ENCODE results near the gene NCAPG2. TPM values are rescaled to one million over a fixed set of nuclear protein-coding genes. Genes with fewer than 3 reads are reported as not detected.
"Not testable (repeated sequence)": the region's sequence is repeated elsewhere in the genome, so short reads cannot be mapped to it uniquely, and the experiment has no call there.

The NCAPG2 gene
- polyA plus RNA-seq, 3 donors from 2014 or later: 3.5 to 7.9 (median 5.7) TPM

GRCh38 chr7:158716802-158717201, 12.2 kb upstream of the NCAPG2 start:
- H3K36me3 Mint-ChIP-seq: no peaks in the 10 kb centered on the region
- H3K27me3 Mint-ChIP-seq (ENCODE audit: low read depth in 3 of 3): peaks cover 3 to 14% (median 4%) of the 10 kb centered on the region in 3 donors
- H3K4me3 Mint-ChIP-seq: no peak overlapping the region
- no peak overlapping the region for H3K27ac Mint-ChIP-seq
- H3K4me1 Mint-ChIP-seq: peaks cover 12 to 15% of the 10 kb centered on the region in 2 donors
- H3K9me3 Mint-ChIP-seq: peaks cover 0 to 5% (median 0%) of the 10 kb centered on the region in 6 donors
- no peak for DNase-seq

GRCh38 chr7:158710651-158711102, 6.1 kb upstream of the NCAPG2 start:
- peak; percentile 70 to 74 (median 72) for DNase-seq
- Mint-ChIP-seq H3K9me3 (peaks cover 0 to 5% (median 0%) of the 10 kb centered on the region in 6 donors), H3K27ac (peak overlapping the region in 5 of 6 donors; percentile 42 to 85 (median 83)), H3K4me1 (peaks cover 34 to 36% of the 10 kb centered on the region in 2 donors), H3K27me3 (ENCODE audit: low read depth in 3 of 3) (peaks cover 0 to 15% (median 13%) of the 10 kb centered on the region in 3 donors), H3K4me3 (peak overlapping the region in 4 of 5 donors; percentile 67 to 85 (median 70)), H3K36me3 (no peaks in the 10 kb centered on the region)

- H3K4me1 Mint-ChIP-seq: peaks cover 39 to 41% of the 10 kb centered on the region in 2 donors
- H3K27me3 Mint-ChIP-seq (ENCODE audit: low read depth in 3 of 3): peaks cover 4 to 15% (median 13%) of the 10 kb centered on the region in 3 donors
- no peak overlapping the region for H3K4me3 Mint-ChIP-seq
- H3K9me3 Mint-ChIP-seq: peaks cover 0 to 5% (median 0%) of the 10 kb centered on the region in 6 donors
- no peak for DNase-seq
- no peaks in the 10 kb centered on the region for H3K36me3 Mint-ChIP-seq
- no peak overlapping the region for H3K27ac Mint-ChIP-seq
Measured at GRCh38 chr7:158707610-158708009, 3.0 kb upstream of the NCAPG2 start.

- Mint-ChIP-seq H3K27ac (peak overlapping the region in 2 of 6 donors; percentile 15 to 59), H3K4me1 (peaks cover 33 to 34% of the 10 kb centered on the region in 2 donors), H3K9me3 (peaks cover 0 to under 1% (median 0%) of the 10 kb centered on the region in 6 donors), H3K27me3 (ENCODE audit: low read depth in 3 of 3) (peaks cover 4 to 12% (median 6%) of the 10 kb centered on the region in 3 donors), H3K4me3 (peak overlapping the region in 4 of 5 donors; percentile 69 to 88 (median 80)), H3K36me3 (no peaks in the 10 kb centered on the region)
- no peak for DNase-seq
Measured at GRCh38 chr7:158706710-158707590, 2.3 kb upstream of the NCAPG2 start.

- peaks cover 0 to 2% (median 0%) of the 10 kb centered on the region in 3 donors for H3K36me3 Mint-ChIP-seq
- peak overlapping the region in 5 of 6 donors; percentile 15 to 78 (median 59) for H3K27ac Mint-ChIP-seq
Measured at GRCh38 chr7:158706273-158706704, 1.7 kb upstream of the NCAPG2 start.

DNA sequence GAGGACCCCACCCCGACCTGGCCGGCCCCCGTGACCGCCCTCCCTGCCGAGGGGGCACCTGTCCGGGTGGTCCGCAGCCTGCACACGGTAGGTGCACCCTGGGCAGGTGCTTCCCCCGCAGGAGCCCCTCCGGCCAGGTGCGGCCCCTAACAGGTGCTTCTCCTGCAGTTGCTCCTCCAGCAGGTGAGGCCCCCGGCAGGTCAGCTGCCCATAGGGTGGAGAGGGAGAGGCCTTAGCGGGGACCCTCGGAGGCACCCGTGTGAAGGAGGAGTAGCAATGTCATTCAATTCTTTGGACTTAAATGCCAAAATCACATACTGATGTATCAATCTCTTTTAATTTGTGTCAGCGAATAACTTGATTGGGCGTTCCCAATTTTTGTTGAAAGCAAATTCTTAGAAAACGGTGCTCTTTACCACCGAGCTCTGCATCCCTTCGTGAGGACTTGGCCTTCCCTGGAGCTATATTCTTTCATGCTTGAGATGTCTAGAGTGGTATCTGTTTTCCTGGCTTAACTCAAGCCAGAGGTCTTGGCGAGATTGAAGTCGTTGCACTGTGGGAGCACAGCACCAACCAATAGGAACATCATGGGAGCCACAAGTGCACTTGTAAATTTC, 738 bp upstream of the NCAPG2 start:
- Mint-ChIP-seq H3K4me3 (peak overlapping the region; percentile 74 to 88 (median 85)), H3K9me3 (no peaks in the 10 kb centered on the region), H3K36me3 (peaks cover 0 to 7% (median 3%) of the 10 kb centered on the region in 3 donors), H3K4me1 (peaks cover 21 to 22% of the 10 kb centered on the region in 2 donors), H3K27ac (peak overlapping the region; percentile 36 to 92 (median 63)), H3K27me3 (ENCODE audit: low read depth in 3 of 3) (peaks cover 0 to 4% (median 0%) of the 10 kb centered on the region in 3 donors)
- no peak for DNase-seq

More at GRCh38 chr7:158706273-158706704, 1.7 kb upstream of the NCAPG2 start:
- Mint-ChIP-seq H3K4me3 (peak overlapping the region; percentile 69 to 88 (median 85)), H3K27me3 (ENCODE audit: low read depth in 3 of 3) (peaks cover 4 to 7% (median 5%) of the 10 kb centered on the region in 3 donors), H3K4me1 (peaks cover 29 to 30% of the 10 kb centered on the region in 2 donors), H3K9me3 (no peaks in the 10 kb centered on the region)
- DNase-seq: no peak

DNA sequence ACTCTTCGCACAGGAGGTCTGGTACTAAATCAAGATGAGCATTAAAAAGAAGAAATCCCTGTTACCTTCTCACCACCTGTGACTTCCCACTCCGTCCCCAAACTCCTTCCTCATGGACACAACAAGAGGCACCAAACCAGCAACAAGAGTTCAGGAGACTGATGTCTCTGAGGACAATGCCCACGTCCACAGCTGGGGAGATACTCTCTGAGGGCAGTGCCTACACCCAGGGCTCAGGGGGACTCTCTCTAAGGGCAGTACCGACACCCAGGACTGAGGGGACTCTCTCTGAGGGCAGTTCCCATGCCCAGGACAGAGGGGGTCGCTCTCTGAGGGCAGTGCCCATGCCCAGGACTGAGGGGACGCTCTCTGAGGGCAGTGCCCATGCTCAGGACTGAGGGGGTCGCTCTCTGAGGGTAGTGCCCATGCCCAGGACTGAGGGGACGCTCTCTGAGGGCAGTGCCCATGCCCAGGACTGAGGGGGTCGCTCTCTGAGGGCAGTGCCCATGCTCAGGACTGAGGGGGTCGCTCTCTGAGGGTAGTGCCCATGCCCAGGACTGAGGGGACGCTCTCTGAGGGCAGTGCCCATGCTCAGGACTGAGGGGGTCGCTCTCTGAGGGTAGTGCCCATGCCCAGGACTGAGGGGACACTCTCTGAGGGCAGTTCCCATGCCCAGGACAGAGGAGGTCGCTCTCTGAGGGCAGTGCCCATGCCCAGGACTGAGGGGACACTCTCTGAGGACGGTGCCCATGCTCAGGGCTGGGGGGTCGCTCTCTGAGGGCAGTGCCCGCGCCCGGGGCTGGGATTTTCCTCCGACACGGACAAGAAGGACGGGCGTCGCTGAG, 703 bp downstream of the NCAPG2 start:
- not testable (repeated sequence) for DNase-seq; H3K36me3 Mint-ChIP-seq; H3K9me3 Mint-ChIP-seq; H3K27me3 Mint-ChIP-seq (ENCODE audit: low read depth in 3 of 3)
- Mint-ChIP-seq H3K4me1 (peaks cover 19 to 20% of the 10 kb centered on the region in 2 donors), H3K4me3 (peak overlapping the region; percentile 85 to 88 (median 86)), H3K27ac (peak overlapping the region; percentile 48 to 81 (median 64))

GRCh38 chr7:158702944-158703343, 1.7 kb downstream of the NCAPG2 start:
- Mint-ChIP-seq H3K36me3 (peaks cover 0 to 7% (median 3%) of the 10 kb centered on the region in 3 donors), H3K9me3 (no peaks in the 10 kb centered on the region), H3K27ac (peak overlapping the region in 1 of 6 donors; percentile 46), H3K4me3 (peak overlapping the region; percentile 14 to 79 (median 44)), H3K27me3 (ENCODE audit: low read depth in 3 of 3) (peaks cover 0 to 4% (median 0%) of the 10 kb centered on the region in 3 donors), H3K4me1 (peaks cover 19 to 20% of the 10 kb centered on the region in 2 donors)
- DNase-seq: no peak

- no peak for DNase-seq
- no peak overlapping the region for H3K4me3 Mint-ChIP-seq
- H3K4me1 Mint-ChIP-seq: peaks cover 18 to 19% of the 10 kb centered on the region in 2 donors
- H3K9me3 Mint-ChIP-seq: no peaks in the 10 kb centered on the region
- H3K36me3 Mint-ChIP-seq: peaks cover 0 to 7% (median 3%) of the 10 kb centered on the region in 3 donors
- peaks cover 0 to 4% (median 0%) of the 10 kb centered on the region in 3 donors for H3K27me3 Mint-ChIP-seq (ENCODE audit: low read depth in 3 of 3)
- H3K27ac Mint-ChIP-seq: no peak overlapping the region
Measured at GRCh38 chr7:158702196-158702595, 2.4 kb downstream of the NCAPG2 start.

DNA sequence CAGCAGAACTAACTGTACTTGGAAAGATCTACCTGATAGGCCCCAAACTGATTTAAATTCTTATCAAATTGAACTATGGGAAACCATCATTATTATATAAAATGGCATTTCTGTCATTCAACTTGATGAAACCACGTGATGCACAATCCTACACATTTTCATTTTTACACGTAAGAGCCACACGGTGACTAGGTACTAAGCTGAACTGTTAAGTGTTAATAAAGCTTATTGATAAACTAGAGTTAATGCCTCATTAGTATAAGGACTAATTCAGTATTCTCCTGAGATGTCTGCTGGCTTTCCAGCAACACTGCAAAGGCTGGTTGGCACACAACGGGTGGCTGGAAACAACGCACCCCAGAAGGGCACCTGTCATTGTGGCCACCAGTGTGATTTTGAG, 4.6 kb downstream of the NCAPG2 start:
- H3K27ac Mint-ChIP-seq: no peak overlapping the region
- no peak overlapping the region for H3K4me3 Mint-ChIP-seq
- no peak for DNase-seq
- H3K27me3 Mint-ChIP-seq (ENCODE audit: low read depth in 3 of 3): peaks cover 0 to 4% (median 0%) of the 10 kb centered on the region in 3 donors
- peaks cover 18 to 21% of the 10 kb centered on the region in 2 donors for H3K4me1 Mint-ChIP-seq
- peaks cover 0 to 7% (median 3%) of the 10 kb centered on the region in 3 donors for H3K36me3 Mint-ChIP-seq
- H3K9me3 Mint-ChIP-seq: no peaks in the 10 kb centered on the region

DNA sequence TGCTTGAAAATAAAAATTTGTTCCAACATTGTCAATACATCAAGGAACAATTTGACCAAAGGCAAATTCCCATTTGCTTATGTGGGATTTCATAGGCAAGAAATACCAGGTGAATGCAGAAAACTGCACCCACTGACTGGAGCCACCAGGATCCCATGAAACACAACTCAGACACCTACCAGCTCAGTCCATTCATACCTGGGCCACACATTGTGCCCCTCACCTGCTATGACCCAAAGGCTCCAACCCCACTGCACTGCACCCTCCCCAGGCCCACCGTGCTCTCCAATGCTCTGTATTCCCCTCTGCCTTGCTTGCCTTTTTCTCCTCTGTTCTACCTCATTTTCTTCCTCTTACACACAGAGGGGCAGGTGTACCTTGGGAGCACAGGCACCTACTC, 5.3 kb downstream of the NCAPG2 start:
- no peaks in the 10 kb centered on the region for H3K27me3 Mint-ChIP-seq (ENCODE audit: low read depth in 3 of 3)
- peaks cover 0 to 1% (median 0%) of the 10 kb centered on the region in 6 donors for H3K9me3 Mint-ChIP-seq
- peaks cover 0 to 7% (median 3%) of the 10 kb centered on the region in 3 donors for H3K36me3 Mint-ChIP-seq
- no peak for DNase-seq
- no peak overlapping the region for H3K4me3 Mint-ChIP-seq
- peak overlapping the region in 4 of 6 donors; percentile 15 to 79 (median 54) for H3K27ac Mint-ChIP-seq
- peaks cover 18 to 24% of the 10 kb centered on the region in 2 donors for H3K4me1 Mint-ChIP-seq

GRCh38 chr7:158698657-158699195, 5.9 kb downstream of the NCAPG2 start:
- no peak for DNase-seq
- peaks cover 0 to 7% (median 3%) of the 10 kb centered on the region in 3 donors for H3K36me3 Mint-ChIP-seq
- H3K27me3 Mint-ChIP-seq (ENCODE audit: low read depth in 3 of 3): no peaks in the 10 kb centered on the region
- no peak overlapping the region for H3K4me3 Mint-ChIP-seq
- H3K27ac Mint-ChIP-seq: peak overlapping the region in 3 of 6 donors; percentile 15 to 79 (median 78)
- H3K9me3 Mint-ChIP-seq: peaks cover 0 to 1% (median 0%) of the 10 kb centered on the region in 6 donors
- H3K4me1 Mint-ChIP-seq: peaks cover 18 to 24% of the 10 kb centered on the region in 2 donors
